ENCODE measurements around the gene RIPOR2.

DNA sequence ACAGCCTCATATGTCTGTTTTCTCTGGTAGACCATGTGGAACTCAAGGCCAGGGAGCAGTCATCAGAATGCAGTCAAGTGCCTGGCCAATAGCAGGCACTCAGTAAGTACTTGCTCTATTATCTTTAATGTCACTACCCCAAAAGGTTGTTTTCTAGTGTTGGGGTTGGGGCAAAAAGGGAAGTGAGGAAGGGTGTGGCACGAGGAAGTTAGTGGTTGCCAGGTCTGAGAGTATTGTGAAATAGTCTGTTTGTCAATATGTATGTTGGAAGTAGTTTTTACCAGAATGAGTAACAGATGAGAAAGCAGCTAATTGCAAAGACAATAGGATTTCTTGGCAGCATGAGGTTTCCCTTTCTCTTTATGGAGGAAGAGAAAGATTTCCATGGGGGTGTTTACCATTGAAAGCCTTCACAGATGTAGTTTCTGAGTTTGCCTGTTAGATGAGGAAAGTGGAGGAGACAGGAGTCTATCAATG is 77.5 kb downstream of the RIPOR2 start:
- TF ChIP-seq, protein P1, sequence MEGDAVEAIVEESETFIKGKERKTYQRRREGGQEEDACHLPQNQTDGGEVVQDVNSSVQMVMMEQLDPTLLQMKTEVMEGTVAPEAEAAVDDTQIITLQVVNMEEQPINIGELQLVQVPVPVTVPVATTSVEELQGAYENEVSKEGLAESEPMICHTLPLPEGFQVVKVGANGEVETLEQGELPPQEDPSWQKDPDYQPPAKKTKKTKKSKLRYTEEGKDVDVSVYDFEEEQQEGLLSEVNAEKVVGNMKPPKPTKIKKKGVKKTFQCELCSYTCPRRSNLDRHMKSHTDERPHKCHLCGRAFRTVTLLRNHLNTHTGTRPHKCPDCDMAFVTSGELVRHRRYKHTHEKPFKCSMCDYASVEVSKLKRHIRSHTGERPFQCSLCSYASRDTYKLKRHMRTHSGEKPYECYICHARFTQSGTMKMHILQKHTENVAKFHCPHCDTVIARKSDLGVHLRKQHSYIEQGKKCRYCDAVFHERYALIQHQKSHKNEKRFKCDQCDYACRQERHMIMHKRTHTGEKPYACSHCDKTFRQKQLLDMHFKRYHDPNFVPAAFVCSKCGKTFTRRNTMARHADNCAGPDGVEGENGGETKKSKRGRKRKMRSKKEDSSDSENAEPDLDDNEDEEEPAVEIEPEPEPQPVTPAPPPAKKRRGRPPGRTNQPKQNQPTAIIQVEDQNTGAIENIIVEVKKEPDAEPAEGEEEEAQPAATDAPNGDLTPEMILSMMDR (tag by site-specific recombination; IDR thresholded peaks at IDR 0.05): no peak
- TF ChIP-seq ZNF19 (tag by site-specific recombination; IDR thresholded peaks at IDR 0.05; ENCODE audit: low read depth) (no peak), ZNF785 (tag by site-specific recombination; IDR thresholded peaks at IDR 0.05) (no peak), ZNF274 (IDR thresholded peaks at IDR 0.05; ENCODE audit: low read length) (no peak), ZNF274 (tag by site-specific recombination; IDR thresholded peaks at IDR 0.05; ENCODE audit: borderline replicate concordance) (no peak)

Data from HEK293 (cell line).